GM12878 (cell line): Measurements from ENCODE around the gene PI4KB. TPM values are rescaled to one million over a fixed set of nuclear protein-coding genes. Genes with fewer than 3 reads are reported as not detected.

Experiments
- ATAC-seq: fragments of 200-7000 bp; cut with Tn5 transposase; 3 replicates; pipeline ENCODE4 v1.9.1; 2020; ENCODE audit warnings: mild to moderate bottlenecking, moderate library complexity
- BruUV-seq: library from RNA; stranded (reverse); fragments of 400-500 nt; replicated peaks from 2 replicates; lab custom pipeline; 2021; lab: Mats Ljungman, UMichigan
- CTCF ChIA-PET: fragments of 300-600 bp; sonication (Branson Sonifier 250); formaldehyde crosslinking; extraction: SDS; loops from one replicate; lab custom pipeline; 2021; ENCODE audit warnings: inconsistent platforms; lab: Yijun Ruan, JAX
- POLR2A ChIA-PET: fragments of 350-600 bp; formaldehyde crosslinking; extraction: SDS; loops from one replicate; lab custom pipeline; 2021; ENCODE audit warnings: inconsistent platforms; lab: Charles Lee
- RAD21 ChIA-PET: fragments of 300-600 bp; sonication (Branson Sonifier 250); formaldehyde crosslinking; loops from one replicate; lab custom pipeline; 2023; ENCODE audit warnings: antibody characterized with exemption; ENCODE audit not compliant: unreplicated experiment; lab: Charles Lee
- SMC1A ChIA-PET: fragments of 300-600 bp; sonication (Branson Sonifier 250); formaldehyde crosslinking; loops from one replicate; lab custom pipeline; 2023; ENCODE audit not compliant: unreplicated experiment, uncharacterized antibody; lab: Charles Lee
- DNase-seq: peaks from one replicate; pipeline ENCODE4 v3.0.0-alpha.2; 2011; ENCODE audit warnings: low read depth, low spot score
- FAIRE-seq: peaks from 3 replicates; lab custom pipeline; 2011; peaks lifted over from hg19 to GRCh38; lab: Jason Lieb, UNC
- H2AFZ ChIP-seq: 2 replicates; pipeline ENCODE4 v1.6.0; 2011; ENCODE audit warnings: low read depth, low read length, control low read depth; ENCODE audit not compliant: control insufficient read depth
- H3K27ac ChIP-seq: 2 replicates; pipeline ENCODE4 v1.5.1; 2011; ENCODE audit warnings: control low read depth; ENCODE audit not compliant: control insufficient read depth, insufficient read depth
- H3K27me3 ChIP-seq, 2 experiments: replicated peaks in 1 of 2; 2 replicates each; pipeline versions ENCODE4 v1.6.0 to v1.6.1; 2011; ENCODE audit warnings: low read length in 1 of 2; ENCODE audit not compliant: control insufficient read depth in 2 of 2, insufficient read depth in 2 of 2
- H3K36me3 ChIP-seq, 2 experiments: 2 replicates each; pipeline ENCODE4 v1.5.1; 2011; ENCODE audit warnings: low read length in 1 of 2; ENCODE audit not compliant: control insufficient read depth in 2 of 2, insufficient read depth in 2 of 2
- H3K4me1 ChIP-seq: 2 replicates; pipeline ENCODE4 v1.6.1; 2011; ENCODE audit warnings: mild to moderate bottlenecking, low read length, moderate library complexity, mixed read lengths; ENCODE audit not compliant: control insufficient read depth, insufficient read depth
- H3K4me2 ChIP-seq: 2 replicates; pipeline ENCODE4 v1.6.0; 2011; ENCODE audit warnings: control low read depth; ENCODE audit not compliant: control insufficient read depth, insufficient read depth
- H3K4me3 ChIP-seq: fragments of 200-600 bp; sonication (generic); 2 replicates; pipeline ENCODE4 v1.5.1; 2016
- H3K79me2 ChIP-seq: 2 replicates; pipeline ENCODE4 v1.6.0; 2011; ENCODE audit warnings: low read length; ENCODE audit not compliant: control insufficient read depth, insufficient read depth
- H3K9ac ChIP-seq: 2 replicates; pipeline ENCODE4 v1.8.0; 2011; ENCODE audit warnings: low read length, control low read depth, mixed read lengths; ENCODE audit not compliant: control insufficient read depth, insufficient read depth
- H3K9me3 ChIP-seq: replicated peaks from 3 replicates; pipeline ENCODE4 v1.5.1; 2011; ENCODE audit warnings: mild to moderate bottlenecking, low read length; ENCODE audit not compliant: control insufficient read depth, insufficient read depth
- H4K20me1 ChIP-seq: 2 replicates; pipeline ENCODE4 v1.6.0; 2011; ENCODE audit not compliant: control insufficient read depth, insufficient read depth
- BACH1 ChIP-seq: fragments of 450-650 bp; IDR thresholded peaks from 2 replicates; pipeline ENCODE4 v1.6.1; 2017; ENCODE audit warnings: mild to moderate bottlenecking, borderline replicate concordance
- BCL11A ChIP-seq: IDR thresholded peaks from 2 replicates; pipeline ENCODE4 v1.6.1; 2011; ENCODE audit warnings: low read depth, low read length
- CBFB ChIP-seq: IDR thresholded peaks from 2 replicates; pipeline ENCODE4 v1.6.1; 2016; ENCODE audit warnings: antibody characterized with exemption, low read depth
- CTCF ChIP-seq, 3 experiments: IDR thresholded peaks in 2 of 3; conservative IDR thresholded peaks in 1 of 3; 2 replicates each; pipeline ENCODE4 v1.5.1; 2011; ENCODE audit warnings: low read depth in 3 of 3, low read length in 3 of 3, mild to moderate bottlenecking in 3 of 3, control low read depth in 2 of 3, moderate library complexity in 2 of 3, inconsistent platforms in 1 of 3, mixed read lengths in 1 of 3; ENCODE audit not compliant: control insufficient read depth in 2 of 3, insufficient read depth in 1 of 3; ENCODE audit errors: extremely low read depth in 1 of 3
- LARP7 ChIP-seq: fragments of 450-650 bp; IDR thresholded peaks from 2 replicates; pipeline ENCODE4 v1.6.1; 2017; ENCODE audit warnings: mild to moderate bottlenecking
- NR2C2 ChIP-seq: IDR thresholded peaks from 2 replicates; pipeline ENCODE4 v1.6.1; 2011; ENCODE audit warnings: borderline replicate concordance, low read depth; ENCODE audit not compliant: control insufficient read depth, insufficient read length
- RUNX3 ChIP-seq: IDR thresholded peaks from 2 replicates; pipeline ENCODE4 v1.6.1; 2012; ENCODE audit warnings: low read length, inconsistent platforms
- WGBS: methylation state at CpG from one replicate; pipeline ENCODE4 v1.1.6; 2016; ENCODE audit warnings: low lambda C conversion rate; ENCODE audit not compliant: insufficient replicate concordance, insufficient coverage; ENCODE audit errors: missing lambda C conversion rate; 5-methylcytosine and 5-hydroxymethylcytosine counted together
- in situ Hi-C: fragments of 300-500 bp; cut with MboI; formaldehyde crosslinking; loops from 9 replicates; pipeline ENCODE4 v1.14.3; 2018; ENCODE audit warnings: mixed read lengths
- intact Hi-C: fragments of 100-400 bp; cut with micrococcal nuclease; formaldehyde crosslinking; loops from one replicate; pipeline ENCODE4 v1.14.2; 2022; ENCODE audit not compliant: unreplicated experiment
- polyA plus RNA-seq, 11 experiments: library from polyadenylated mRNA; depleted of rRNA in 4 of 11; unstranded in 6 of 11; stranded (reverse) in 5 of 11; fragments of >200 nt; fragmentation: Nextera tagmentation in 4 of 11; fragmentation: Illumina TruSeq in 1 of 11; extraction: Ambion mirVana in 4 of 11; extraction: Trizol in 1 of 11; gene quantifications; 1 replicate in 1 of 11; 2 replicates in 10 of 11; pipeline versions ENCODE4 v1.2.1 to v1.2.3, GENCODE V29; 2011 to 2016; ENCODE audit warnings: inconsistent platforms in 2 of 11, missing spikeins in 2 of 11, low read depth in 1 of 11
- total RNA-seq, 4 experiments: library from RNA; depleted of rRNA in 3 of 4; stranded (reverse); fragments of >200 nt in 3 of 4; fragmentation: Illumina TruSeq in 1 of 4; extraction: Trizol in 1 of 4; gene quantifications; 2 replicates each; pipeline versions ENCODE4 v1.2.1 to v1.2.3, GENCODE V29; 2013 to 2021

The PI4KB gene
- total and polyA plus RNA-seq, 10 of the 15 experiments (the other 5 are each of a cell fraction or from before 2014, with no cell fraction given): 3.3 to 88.3 (median 51.7) TPM

- in situ Hi-C loops (no loop called here), intact Hi-C loops (no loop called here)
- no peak for FAIRE-seq
- no peak for DNase-seq
- Histone ChIP-seq H3K9ac (no peak overlapping the region), H3K4me3 (no peak overlapping the region), H2AFZ (no peak overlapping the region)
- ATAC-seq: no peak
- POLR2A ChIA-PET: interaction anchor here (1.4 kb wide), 1 partner anchor 42 kb away, joined by 3 read pairs; the partner anchor contains the start of gene PI4KB
- RAD21 ChIA-PET: no interaction called here
- no peak for TF ChIP-seq CBFB
- no peak for TF ChIP-seq CTCF (IDR thresholded peaks at IDR 0.05 in 2 of 3, conservative IDR thresholded peaks at IDR 0.05 in 1 of 3; ENCODE audit: control insufficient read depth in 2 of 3, extremely low read depth in 1 of 3, insufficient read depth in 1 of 3, low read depth in 3 of 3, low read length in 3 of 3)
- no peak for TF ChIP-seq BCL11A
- TF ChIP-seq NR2C2: no peak
- TF ChIP-seq LARP7: no peak
- no peak for TF ChIP-seq BACH1
- TF ChIP-seq RUNX3: no peak
- TF ChIP-seq, all 136 proteins: peak for 0
- 43% methylated on average over 7 of the region's 7 CpGs for WGBS
- SMC1A ChIA-PET: no interaction called here
- CTCF ChIA-PET: interaction anchor here (0.7 to 1.3 kb wide), 3 partner anchors 14 to 30 kb away, joined by 3 read pairs; partner anchors contain the start of gene PSMB4
- Histone ChIP-seq H3K4me1 (no peaks in the 10 kb centered on the region), H3K27ac (no peak overlapping the region), H3K27me3 (no peaks in the 10 kb centered on the region), H4K20me1 (no peaks in the 10 kb centered on the region), H3K36me3 (no peaks in the 10 kb centered on the region), H3K79me2 (no peaks in the 10 kb centered on the region), H3K9me3 (no peaks in the 10 kb centered on the region; the same call in 2 of the 3 replicates), H3K4me2 (no peak overlapping the region)
- BruUV-seq: no TSS peak
Measured at GRCh38 chr1:151369302-151369610, 42.0 kb upstream of the PI4KB start.
